Neural crest cell (in vitro differentiated cells): Measurements from ENCODE around the gene LSP1. TPM values are rescaled to one million over a fixed set of nuclear protein-coding genes. Genes with fewer than 3 reads are reported as not detected.

Experiments
- DNase-seq: peaks from one replicate; pipeline ENCODE4 v3.0.0; 2021; ENCODE audit warnings: low read depth, mixed read lengths, low spot score
- H3K27ac Mint-ChIP-seq: one replicate; pipeline ENCODE4 v1.8.0; 2021; ENCODE audit warnings: mild to moderate bottlenecking, mixed read lengths; ENCODE audit not compliant: unreplicated experiment
- H3K27me3 Mint-ChIP-seq: 2 replicates; pipeline ENCODE4 v1.8.0; 2021; ENCODE audit warnings: low read depth, mild to moderate bottlenecking, mixed read lengths
- H3K36me3 Mint-ChIP-seq: 2 replicates; pipeline ENCODE4 v1.8.0; 2021; ENCODE audit warnings: low read depth, mild to moderate bottlenecking, mixed read lengths
- H3K4me1 Mint-ChIP-seq: 2 replicates; pipeline ENCODE4 v1.8.0; 2021; ENCODE audit warnings: mixed read lengths
- H3K4me3 Mint-ChIP-seq: one replicate; pipeline ENCODE4 v1.8.0; 2021; ENCODE audit warnings: mild to moderate bottlenecking, mixed read lengths
- H3K9me3 Mint-ChIP-seq: 2 replicates; pipeline ENCODE4 v1.8.0; 2021; ENCODE audit warnings: mixed read lengths
- CTCF ChIP-seq: fragments of 200-600 bp; sonication (generic); conservative IDR thresholded peaks from 2 replicates; pipeline ENCODE4 v1.5.0; 2021; ENCODE audit warnings: antibody characterized with exemption, mild to moderate bottlenecking
- total RNA-seq: library from RNA; stranded (reverse); gene quantifications from 2 replicates; pipeline ENCODE4 v1.2.1, GENCODE V29; 2021

The LSP1 gene
- total RNA-seq, 1 donor from 2014 or later, result not detected

- Mint-ChIP-seq H3K27ac (no peak overlapping the region), H3K27me3 (no peaks in the 10 kb centered on the region), H3K36me3 (no peaks in the 10 kb centered on the region), H3K9me3 (no peaks in the 10 kb centered on the region), H3K4me1 (peaks cover 8% of the 10 kb centered on the region), H3K4me3 (no peak overlapping the region)
- DNase-seq, result no peak
- TF ChIP-seq CTCF, result no peak
Observed at GRCh38 chr11:1906611-1907423, 53.9 kb downstream of the LSP1 start.

- TF ChIP-seq CTCF, result no peak
- DNase-seq, result no peak
- no peaks in the 10 kb centered on the region for H3K36me3 Mint-ChIP-seq
- no peak overlapping the region for H3K4me3 Mint-ChIP-seq
- no peaks in the 10 kb centered on the region for H3K27me3 Mint-ChIP-seq
- no peak overlapping the region for H3K27ac Mint-ChIP-seq
- no peaks in the 10 kb centered on the region for H3K9me3 Mint-ChIP-seq
- H3K4me1 Mint-ChIP-seq, result peaks cover 8% of the 10 kb centered on the region
Observed at GRCh38 chr11:1908618-1909017, 55.7 kb downstream of the LSP1 start.

GRCh38 chr11:1909524-1909923 is 56.6 kb downstream of the LSP1 start:
- Mint-ChIP-seq H3K27ac (no peak overlapping the region), H3K9me3 (peaks cover 4% of the 10 kb centered on the region), H3K4me1 (peaks cover 8% of the 10 kb centered on the region), H3K4me3 (no peak overlapping the region), H3K27me3 (no peaks in the 10 kb centered on the region), H3K36me3 (peaks cover 2% of the 10 kb centered on the region)
- DNase-seq, result no peak
- no peak for TF ChIP-seq CTCF

- Mint-ChIP-seq H3K27me3 (no peaks in the 10 kb centered on the region), H3K4me3 (no peak overlapping the region)
- no peak for TF ChIP-seq CTCF
Observed at GRCh38 chr11:1912289-1912878, 59.5 kb downstream of the LSP1 start.

GRCh38 chr11:1913271-1914060 is 60.6 kb downstream of the LSP1 start:
- Mint-ChIP-seq H3K27ac (no peak overlapping the region), H3K27me3 (no peaks in the 10 kb centered on the region), H3K9me3 (peaks cover 7% of the 10 kb centered on the region), H3K4me3 (no peak overlapping the region), H3K4me1 (peaks cover 4% of the 10 kb centered on the region), H3K36me3 (peaks cover 2% of the 10 kb centered on the region)
- TF ChIP-seq CTCF, result no peak
- DNase-seq, result no peak

More at GRCh38 chr11:1912289-1912878, 59.5 kb downstream of the LSP1 start:
- Mint-ChIP-seq H3K4me1 (peaks cover 4% of the 10 kb centered on the region), H3K27ac (no peak overlapping the region), H3K9me3 (peaks cover 7% of the 10 kb centered on the region), H3K36me3 (peaks cover 2% of the 10 kb centered on the region)
- DNase-seq, result no peak
